Neural cell (in vitro differentiated cells): ENCODE data around the gene COL13A1. TPM values are rescaled to one million over a fixed set of nuclear protein-coding genes. Genes with fewer than 3 reads are reported as not detected.

Experiments
- H2AFZ ChIP-seq: fragments of 200-600, 300-800 bp; sonication (generic), shearing (Covaris generic); 2 replicates; pipeline ENCODE4 v1.6.0; 2014; ENCODE audit warnings: low read depth, mild to moderate bottlenecking, antibody characterized with exemption, low read length, moderate library complexity
- H3F3A ChIP-seq: fragments of 200-600 bp; shearing (Covaris generic); 2 replicates; pipeline ENCODE4 v1.6.1; 2016; ENCODE audit warnings: mild to moderate bottlenecking, moderate library complexity, mixed read lengths, antibody characterized with exemption, low read length; ENCODE audit not compliant: insufficient read depth, poor library complexity, severe bottlenecking
- H3K27ac ChIP-seq: fragments of 200-600, 300-800 bp; sonication (generic), shearing (Covaris generic); 2 replicates; pipeline ENCODE4 v1.5.1; 2014; ENCODE audit warnings: mild to moderate bottlenecking, low read length, moderate library complexity
- H3K27me3 ChIP-seq: fragments of 300-800, 200-600 bp; sonication (generic), shearing (Covaris generic); 2 replicates; pipeline ENCODE4 v1.6.0; 2014; ENCODE audit warnings: mild to moderate bottlenecking, low read depth, low read length, moderate library complexity; ENCODE audit not compliant: insufficient read depth
- H3K36me3 ChIP-seq: fragments of 300-800, 200-600 bp; sonication (generic), shearing (Covaris generic); 2 replicates; pipeline ENCODE4 v1.5.1; 2014; ENCODE audit warnings: mild to moderate bottlenecking, antibody characterized with exemption, low read length, moderate library complexity; ENCODE audit not compliant: insufficient read depth
- H3K4me2 ChIP-seq: fragments of 300-800, 200-600 bp; sonication (generic), shearing (Covaris generic); 2 replicates; pipeline ENCODE4 v1.6.0; 2014; ENCODE audit warnings: mild to moderate bottlenecking, low read length
- H3K4me3 ChIP-seq: fragments of 300-800, 200-600 bp; sonication (generic), shearing (Covaris generic); 2 replicates; pipeline ENCODE4 v1.5.1; 2014; ENCODE audit warnings: mild to moderate bottlenecking, low read length, moderate library complexity
- H3K79me2 ChIP-seq: fragments of 200-600 bp; shearing (Covaris generic); replicated peaks from 2 replicates; pipeline ENCODE4 v1.6.0; 2014; ENCODE audit warnings: mild to moderate bottlenecking, low read length, moderate library complexity; ENCODE audit not compliant: insufficient read depth
- H3K9ac ChIP-seq: fragments of 300-800, 200-600 bp; sonication (generic), shearing (Covaris generic); 2 replicates; pipeline ENCODE4 v1.6.1; 2016; ENCODE audit warnings: mild to moderate bottlenecking, low read length, mixed read lengths
- H3K9me2 ChIP-seq: fragments of 200-600 bp; shearing (Covaris generic); 2 replicates; pipeline ENCODE4 v1.6.1; 2016; ENCODE audit warnings: mild to moderate bottlenecking, low read length, mixed read lengths; ENCODE audit not compliant: insufficient read depth
- H3K9me3 ChIP-seq: fragments of 200-600, 300-800 bp; sonication (generic), shearing (Covaris generic); 2 replicates; pipeline ENCODE4 v1.6.1; 2016; ENCODE audit warnings: mild to moderate bottlenecking, mixed run types, low read length, moderate library complexity, mixed read lengths
- H4K20me1 ChIP-seq: fragments of 200-600 bp; shearing (Covaris generic); 2 replicates; pipeline ENCODE4 v1.6.1; 2016; ENCODE audit warnings: mild to moderate bottlenecking, mixed run types; ENCODE audit not compliant: insufficient read depth
- CTCF ChIP-seq: fragments of 450-650 bp; IDR thresholded peaks from 2 replicates; pipeline ENCODE4 v1.5.1; 2014; ENCODE audit warnings: antibody characterized with exemption, mild to moderate bottlenecking, moderate library complexity; ENCODE audit not compliant: poor library complexity, severe bottlenecking
- EP300 ChIP-seq: fragments of 450-650 bp; conservative IDR thresholded peaks from 2 replicates; pipeline ENCODE4 v1.6.1; 2014; ENCODE audit warnings: antibody characterized with exemption, mild to moderate bottlenecking, moderate library complexity; ENCODE audit not compliant: poor library complexity, severe bottlenecking
- EZH2 ChIP-seq: fragments of 200-600, 300-800 bp; shearing (Covaris generic), sonication (generic); IDR thresholded peaks from 2 replicates; pipeline ENCODE4 v1.6.1; 2014; ENCODE audit warnings: antibody characterized with exemption, low read length, borderline replicate concordance, mild to moderate bottlenecking; ENCODE audit not compliant: insufficient read depth, poor library complexity, severe bottlenecking
- MXI1 ChIP-seq: fragments of 450-650 bp; conservative IDR thresholded peaks from 2 replicates; pipeline ENCODE4 v1.6.1; 2014; ENCODE audit warnings: antibody characterized with exemption, mild to moderate bottlenecking; ENCODE audit not compliant: poor library complexity, severe bottlenecking
- POLR2AphosphoS5 ChIP-seq: IDR thresholded peaks from 2 replicates; pipeline ENCODE4 v1.6.1; 2012
- RAD21 ChIP-seq: fragments of 450-650 bp; conservative IDR thresholded peaks from 2 replicates; pipeline ENCODE4 v1.6.1; 2014; ENCODE audit warnings: antibody characterized with exemption, mild to moderate bottlenecking, moderate library complexity
- REST ChIP-seq: IDR thresholded peaks from 2 replicates; pipeline ENCODE4 v1.6.1; 2012; ENCODE audit warnings: borderline replicate concordance
- SMC3 ChIP-seq: fragments of 450-650 bp; conservative IDR thresholded peaks from 2 replicates; pipeline ENCODE4 v1.6.1; 2014; ENCODE audit warnings: antibody characterized with exemption, mild to moderate bottlenecking, moderate library complexity; ENCODE audit not compliant: poor library complexity
- TAF1 ChIP-seq: IDR thresholded peaks from 2 replicates; pipeline ENCODE4 v1.6.1; 2012; ENCODE audit warnings: low read depth
- polyA plus RNA-seq: library from polyadenylated mRNA; depleted of rRNA; stranded (reverse); fragments of >200 nt; gene quantifications from 2 replicates; pipeline ENCODE4 v1.2.3, GENCODE V29; 2014

The COL13A1 gene
- polyA plus RNA-seq, 1 donor from 2014 or later, result 4.7 TPM

GRCh38 chr10:69929575-69929974 is 127.9 kb downstream of the COL13A1 start:
- H3K4me3 ChIP-seq, result no peak overlapping the region
- H3K9me3 ChIP-seq, result no peaks in the 10 kb centered on the region
- no peaks in the 10 kb centered on the region for H3K9me2 ChIP-seq
- no peak overlapping the region for H3K27ac ChIP-seq
- H3F3A ChIP-seq, result no peaks in the 10 kb centered on the region
- H3K36me3 ChIP-seq, result no peaks in the 10 kb centered on the region
- H2AFZ ChIP-seq, result no peak overlapping the region
- TF ChIP-seq EP300 (no peak), RAD21 (no peak), TAF1 (no peak), EZH2 (no peak), POLR2AphosphoS5 (no peak), CTCF (no peak), MXI1 (no peak), REST (no peak), SMC3 (no peak)
- no peaks in the 10 kb centered on the region for H3K79me2 ChIP-seq
- no peaks in the 10 kb centered on the region for H4K20me1 ChIP-seq
- H3K4me2 ChIP-seq, result no peak overlapping the region
- H3K27me3 ChIP-seq, result no peaks in the 10 kb centered on the region
- H3K9ac ChIP-seq, result no peak overlapping the region

- no peak overlapping the region for H3K9ac ChIP-seq
- TF ChIP-seq EZH2 (no peak), POLR2AphosphoS5 (no peak), MXI1 (no peak), TAF1 (no peak), CTCF (no peak), REST (no peak), RAD21 (no peak), EP300 (no peak), SMC3 (no peak)
- no peak overlapping the region for H3K27ac ChIP-seq
- no peaks in the 10 kb centered on the region for H3K9me2 ChIP-seq
- H4K20me1 ChIP-seq, result no peaks in the 10 kb centered on the region
- H3K4me2 ChIP-seq, result no peak overlapping the region
- H3K9me3 ChIP-seq, result no peaks in the 10 kb centered on the region
- no peak overlapping the region for H2AFZ ChIP-seq
- H3K36me3 ChIP-seq, result no peaks in the 10 kb centered on the region
- H3F3A ChIP-seq, result no peaks in the 10 kb centered on the region
- H3K79me2 ChIP-seq, result no peaks in the 10 kb centered on the region
- H3K4me3 ChIP-seq, result no peak overlapping the region
- no peaks in the 10 kb centered on the region for H3K27me3 ChIP-seq
Observed at GRCh38 chr10:69934768-69935167, 133.1 kb downstream of the COL13A1 start.
